GM10266 (cell line): ENCODE data around the gene ZNF750.

ENCODE experiments used
- DNase-seq: peaks from one replicate; pipeline ENCODE4 v3.0.0; 2012; ENCODE audit errors: extremely low spot score
- TF ChIP-seq, protein P1 (sequence below): IDR thresholded peaks from 2 replicates; pipeline ENCODE4 v1.5.1; 2012; ENCODE audit warnings: mild to moderate bottlenecking, low read depth; ENCODE audit not compliant: control insufficient read depth, insufficient read depth; ENCODE audit errors: missing control alignments

Gene ZNF750

DNA sequence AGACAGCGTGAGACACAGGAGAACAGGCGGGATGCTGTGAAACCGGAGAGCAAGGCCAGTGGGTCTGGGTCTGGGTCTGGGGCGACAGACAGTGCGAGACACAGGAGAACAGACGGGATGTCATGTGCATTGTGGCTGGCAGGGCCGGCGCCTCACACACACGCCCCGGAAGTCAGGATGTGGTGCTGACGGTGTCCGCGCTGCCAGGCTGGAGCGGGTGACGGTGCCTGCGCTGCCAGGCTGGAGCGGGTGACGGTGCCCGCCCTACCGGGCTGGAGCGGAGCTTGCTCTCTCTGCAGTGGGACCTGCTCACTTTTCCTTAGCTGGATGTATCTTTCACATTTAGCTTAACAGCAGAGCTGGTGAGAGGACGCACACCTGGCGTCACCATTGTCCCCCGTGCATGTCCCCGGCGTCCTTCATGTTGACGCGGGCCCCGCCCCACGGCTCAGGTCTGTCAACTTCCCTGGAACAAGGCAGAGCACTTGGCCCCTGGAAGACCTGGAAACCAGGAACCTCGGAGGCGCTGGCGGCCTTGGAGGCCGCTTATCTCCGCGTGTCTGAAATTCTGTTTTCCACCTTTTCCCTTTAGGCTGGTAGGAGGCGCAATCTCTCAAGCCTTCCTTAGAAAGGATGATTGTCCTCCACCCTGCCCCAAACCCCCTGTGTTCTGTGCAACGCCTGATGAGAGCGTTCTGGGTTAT is 43.0 kb upstream of the ZNF750 start:
- no peak for DNase-seq
- TF ChIP-seq, protein P1, sequence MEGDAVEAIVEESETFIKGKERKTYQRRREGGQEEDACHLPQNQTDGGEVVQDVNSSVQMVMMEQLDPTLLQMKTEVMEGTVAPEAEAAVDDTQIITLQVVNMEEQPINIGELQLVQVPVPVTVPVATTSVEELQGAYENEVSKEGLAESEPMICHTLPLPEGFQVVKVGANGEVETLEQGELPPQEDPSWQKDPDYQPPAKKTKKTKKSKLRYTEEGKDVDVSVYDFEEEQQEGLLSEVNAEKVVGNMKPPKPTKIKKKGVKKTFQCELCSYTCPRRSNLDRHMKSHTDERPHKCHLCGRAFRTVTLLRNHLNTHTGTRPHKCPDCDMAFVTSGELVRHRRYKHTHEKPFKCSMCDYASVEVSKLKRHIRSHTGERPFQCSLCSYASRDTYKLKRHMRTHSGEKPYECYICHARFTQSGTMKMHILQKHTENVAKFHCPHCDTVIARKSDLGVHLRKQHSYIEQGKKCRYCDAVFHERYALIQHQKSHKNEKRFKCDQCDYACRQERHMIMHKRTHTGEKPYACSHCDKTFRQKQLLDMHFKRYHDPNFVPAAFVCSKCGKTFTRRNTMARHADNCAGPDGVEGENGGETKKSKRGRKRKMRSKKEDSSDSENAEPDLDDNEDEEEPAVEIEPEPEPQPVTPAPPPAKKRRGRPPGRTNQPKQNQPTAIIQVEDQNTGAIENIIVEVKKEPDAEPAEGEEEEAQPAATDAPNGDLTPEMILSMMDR = no peak

DNA sequence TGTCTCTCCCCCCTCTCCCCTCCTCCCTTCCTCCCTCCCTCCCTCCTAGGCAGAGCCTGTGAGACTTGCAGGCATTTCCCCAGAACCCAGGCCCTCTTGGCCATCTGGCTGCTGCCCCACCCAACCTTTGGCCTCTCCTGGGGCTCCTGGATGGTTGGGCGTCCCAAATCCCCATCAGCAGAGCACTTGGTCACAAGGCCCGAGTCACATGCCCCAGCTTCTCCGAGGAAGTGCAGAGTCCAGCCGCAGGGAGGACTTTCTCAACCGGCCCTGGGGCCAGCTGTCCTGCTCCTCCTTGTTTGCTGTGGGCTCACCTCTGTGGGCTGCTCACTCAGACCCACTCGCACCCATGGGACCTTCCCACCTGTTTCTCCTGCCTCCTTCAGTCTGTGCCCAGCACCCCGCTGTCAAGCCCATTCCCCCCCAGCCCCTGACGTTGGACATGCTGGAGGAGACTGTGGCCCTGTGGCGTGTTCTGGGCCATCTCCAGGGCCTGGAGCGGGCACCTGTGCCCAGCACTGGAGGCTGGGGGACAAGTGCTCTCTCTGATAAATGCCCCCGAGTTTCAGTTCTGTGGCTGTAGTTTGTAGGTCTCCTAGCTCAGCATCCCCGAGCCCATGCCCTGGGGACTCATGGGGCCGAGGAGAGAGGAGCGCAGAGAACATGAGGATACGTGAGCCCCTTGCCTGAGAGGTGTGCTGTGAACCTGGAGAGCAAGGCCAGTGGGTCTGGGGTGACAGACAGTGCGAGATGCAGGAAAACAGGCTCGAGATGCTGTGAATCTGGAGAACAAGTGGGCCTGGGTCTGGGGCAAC is 42.3 kb upstream of the ZNF750 start:
- TF ChIP-seq, protein P1 = no peak
- DNase-seq = no peak

DNA sequence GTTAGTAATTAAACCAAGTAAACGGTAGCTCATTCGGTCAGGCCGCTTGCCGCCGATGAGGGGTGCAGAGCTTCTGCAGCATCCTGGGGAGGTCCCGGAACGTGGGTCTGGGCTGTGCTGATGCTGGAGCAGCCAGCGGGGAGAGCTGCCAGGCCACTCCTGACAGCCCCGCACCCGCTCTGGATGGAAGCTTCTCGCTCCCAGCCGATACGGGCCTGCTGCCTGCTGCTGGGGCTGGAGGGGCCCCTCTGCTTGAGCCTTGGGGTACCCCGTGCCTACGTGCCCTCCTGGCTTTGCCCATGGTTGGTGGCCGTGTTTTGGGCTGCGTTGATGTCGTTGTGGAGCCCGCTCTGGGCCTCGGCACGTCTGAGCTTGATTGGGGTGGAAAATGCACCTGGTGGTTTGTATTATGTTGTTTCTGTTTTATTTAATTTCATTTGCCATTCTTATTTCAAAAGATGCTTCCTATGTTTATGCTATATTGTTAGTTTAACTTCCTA is 41.6 kb upstream of the ZNF750 start:
- no peak for DNase-seq
- TF ChIP-seq, protein P1 = no peak

DNA sequence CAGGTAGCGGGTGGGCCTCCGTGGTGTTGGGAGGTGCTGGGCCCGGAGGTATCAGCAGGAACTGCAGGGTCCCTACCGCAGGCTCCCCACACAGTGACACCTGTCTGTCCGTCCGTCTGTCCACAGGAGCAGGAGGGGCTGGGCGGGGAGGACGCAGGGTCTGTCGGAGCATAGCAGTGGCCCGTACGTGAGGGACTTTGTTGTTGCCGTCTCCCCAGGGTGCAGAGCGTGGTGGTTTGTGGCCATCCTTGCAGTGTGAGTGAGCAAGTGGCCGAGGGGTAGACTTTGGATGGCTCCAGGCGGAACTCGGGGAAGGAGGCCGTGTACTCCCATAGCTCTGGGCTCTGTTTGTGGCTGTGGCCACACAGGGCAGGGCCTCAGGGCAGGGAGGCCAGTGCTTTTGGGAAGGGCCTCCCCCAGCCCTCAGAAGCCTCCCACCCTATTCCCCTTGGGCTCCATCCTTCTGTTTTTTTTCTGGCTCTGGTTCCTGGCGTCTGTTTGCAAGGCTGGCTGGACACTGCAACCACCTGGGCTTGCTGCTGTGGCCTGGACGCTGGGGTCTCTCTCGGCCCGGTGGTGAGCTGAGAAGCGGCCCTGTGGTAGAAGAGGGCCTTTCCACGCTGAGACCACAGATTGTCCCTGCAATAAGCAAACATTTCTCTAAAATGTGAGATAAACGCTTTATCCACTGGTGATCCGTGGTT is 41.0 kb upstream of the ZNF750 start:
- no peak for DNase-seq
- TF ChIP-seq, protein P1 = no peak

GRCh38 chr17:82879241-82879640 is 39.4 kb upstream of the ZNF750 start:
- DNase-seq = no peak
- TF ChIP-seq, protein P1 = no peak

DNA sequence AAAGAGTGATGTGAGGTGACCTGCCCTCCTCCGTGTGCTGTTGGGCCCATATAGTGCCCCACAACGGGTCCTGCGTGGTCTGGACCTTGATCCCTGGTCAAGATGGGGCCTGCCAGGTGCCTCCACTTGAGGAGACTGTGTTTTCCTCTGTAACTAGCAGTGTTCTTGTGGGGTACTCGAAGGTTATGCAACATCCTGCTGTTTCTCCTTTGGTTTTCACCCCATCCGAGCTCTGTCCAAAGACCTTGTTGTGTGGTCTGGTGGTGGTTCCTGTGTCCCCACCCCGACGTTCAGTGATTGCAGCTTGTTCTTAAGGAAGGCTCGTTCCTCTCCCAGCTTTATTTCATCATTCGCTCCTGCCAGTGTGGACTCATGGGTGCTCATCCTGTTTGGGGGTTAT is 38.7 kb upstream of the ZNF750 start:
- DNase-seq = no peak
- TF ChIP-seq, protein P1 = no peak
